A673 (cell line): Measurements from ENCODE around the gene WDR11. TPM values are rescaled to one million over a fixed set of nuclear protein-coding genes. Genes with fewer than 3 reads are reported as not detected.

Experiments
- BruUV-seq: library from RNA; stranded (reverse); fragments of 400-500 nt; replicated peaks from 2 replicates; lab custom pipeline; 2021; lab: Mats Ljungman, UMichigan
- CTCF ChIA-PET: fragments of 300-600 bp; sonication (Branson Sonifier 250); formaldehyde crosslinking; loops from one replicate; lab custom pipeline; 2022; ENCODE audit warnings: antibody characterized with exemption; lab: Charles Lee
- POLR2A ChIA-PET: fragments of 300-600 bp; sonication (Branson Sonifier 250); formaldehyde crosslinking; loops from one replicate; lab custom pipeline; 2022; ENCODE audit warnings: antibody characterized with exemption; ENCODE audit not compliant: low non-redundant PET; lab: Charles Lee
- DNase-seq: peaks from one replicate; pipeline ENCODE4 v3.0.0-alpha.2; 2015; ENCODE audit warnings: low spot score
- H3K27ac ChIP-seq: fragments of 200-600 bp; sonication (generic); 2 replicates; pipeline ENCODE4 v1.5.1; 2016; ENCODE audit warnings: mixed run types, low read depth, mild to moderate bottlenecking, mixed read lengths, antibody characterized with exemption, low read length; ENCODE audit not compliant: poor library complexity, severe bottlenecking
- H3K27me3 ChIP-seq: fragments of 200-600 bp; sonication (generic); replicated peaks from 2 replicates; pipeline ENCODE4 v1.6.1; 2017; ENCODE audit warnings: mixed run types, low read depth, mild to moderate bottlenecking, mixed read lengths, antibody characterized with exemption, low read length; ENCODE audit not compliant: insufficient read depth, poor library complexity
- H3K36me3 ChIP-seq: fragments of 200-600 bp; sonication (generic); 2 replicates; pipeline ENCODE4 v1.6.1; 2016; ENCODE audit warnings: mixed run types, mild to moderate bottlenecking, mixed read lengths, antibody characterized with exemption, low read length; ENCODE audit not compliant: insufficient read depth, poor library complexity, severe bottlenecking
- H3K4me1 ChIP-seq: fragments of 200-600 bp; sonication (generic); 2 replicates; pipeline ENCODE4 v1.6.1; 2017; ENCODE audit warnings: mixed run types, mild to moderate bottlenecking, mixed read lengths, antibody characterized with exemption, low read length; ENCODE audit not compliant: insufficient read depth, poor library complexity, severe bottlenecking
- H3K4me3 ChIP-seq: fragments of 200-600 bp; sonication (generic); 2 replicates; pipeline ENCODE4 v1.5.1; 2016; ENCODE audit warnings: low read depth, mixed run types, mild to moderate bottlenecking, mixed read lengths, low read length; ENCODE audit not compliant: poor library complexity, severe bottlenecking
- H3K9me3 ChIP-seq: fragments of 200-600 bp; sonication (generic); 2 replicates; pipeline ENCODE4 v1.6.1; 2016; ENCODE audit warnings: mixed run types, low read depth, mild to moderate bottlenecking, mixed read lengths, antibody characterized with exemption, low read length; ENCODE audit not compliant: poor library complexity, severe bottlenecking
- CTCF ChIP-seq: fragments of 300-800, 200-600 bp; sonication (generic); conservative IDR thresholded peaks from 2 replicates; pipeline ENCODE4 v1.5.1; 2017; ENCODE audit warnings: low read depth, mild to moderate bottlenecking, antibody characterized with exemption, low read length, moderate library complexity, mixed read lengths
- EZH2 ChIP-seq: fragments of 200-600 bp; sonication (generic); IDR thresholded peaks from 2 replicates; pipeline ENCODE4 v1.6.1; 2017; ENCODE audit warnings: borderline replicate concordance, low read depth, mild to moderate bottlenecking, mixed read lengths, antibody characterized with exemption, low read length; ENCODE audit not compliant: poor library complexity, severe bottlenecking
- intact Hi-C: fragments of 100-400 bp; cut with micrococcal nuclease; formaldehyde crosslinking; loops from one replicate; pipeline ENCODE4 v1.10.0; 2022; ENCODE audit not compliant: unreplicated experiment
- total RNA-seq: library from RNA; stranded (reverse); gene quantifications from 2 replicates; pipeline ENCODE4 v1.2.3, GENCODE V29; 2021

Gene WDR11
- total RNA-seq, 1 experiment from 2014 or later = 33.4 TPM

- no peaks in the 10 kb centered on the region for H3K36me3 ChIP-seq
- ChIA-PET CTCF (no interaction called here), POLR2A (no interaction called here)
- intact Hi-C loops = no loop called here
- no peaks in the 10 kb centered on the region for H3K4me1 ChIP-seq
- H3K4me3 ChIP-seq = no peak overlapping the region
- H3K9me3 ChIP-seq = no peaks in the 10 kb centered on the region
- no TSS peak for BruUV-seq
- H3K27ac ChIP-seq = no peak overlapping the region
- no peak for DNase-seq
- TF ChIP-seq CTCF (no peak), EZH2 (no peak)
- peaks cover 10% of the 10 kb centered on the region for H3K27me3 ChIP-seq
These were observed 100.1 kb downstream of the WDR11 start for GRCh38 chr10:120951288-120951687.

DNA sequence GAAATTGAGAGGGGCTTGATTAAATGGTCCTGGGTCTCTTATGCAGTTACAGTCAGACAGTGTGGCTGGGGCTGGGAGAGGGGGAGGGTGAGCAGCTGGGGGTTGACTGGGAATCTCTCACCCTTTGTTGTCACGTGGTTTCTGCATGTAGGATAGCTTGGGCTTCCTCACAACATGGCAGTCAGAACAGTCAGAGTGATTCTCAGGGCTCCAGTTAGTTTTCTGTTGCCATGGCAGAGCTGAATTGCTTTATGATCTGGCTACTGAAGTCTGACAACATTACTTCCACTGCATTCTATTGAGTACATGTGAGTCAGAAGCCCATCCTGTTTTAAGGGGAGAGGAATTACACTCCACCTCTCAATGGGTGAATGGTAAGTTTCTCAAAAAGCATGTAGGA is 102.7 kb downstream of the WDR11 start:
- Histone ChIP-seq H3K9me3 (no peaks in the 10 kb centered on the region), H3K27me3 (peaks cover 10% of the 10 kb centered on the region), H3K36me3 (no peaks in the 10 kb centered on the region), H3K4me1 (no peaks in the 10 kb centered on the region), H3K4me3 (no peak overlapping the region), H3K27ac (no peak overlapping the region)
- ChIA-PET POLR2A (no interaction called here), CTCF (no interaction called here)
- intact Hi-C loops = no loop called here
- no peak for DNase-seq
- no peak for TF ChIP-seq CTCF
- TF ChIP-seq EZH2 = no peak
- no TSS peak for BruUV-seq
